Breast epithelium (tissue), 4 donors: ENCODE data around the gene ARHGEF12. TPM values are rescaled to one million over a fixed set of nuclear protein-coding genes. Genes with fewer than 3 reads are reported as not detected.

ENCODE experiments used
- DNase-seq, 2 donors: peaks; one replicate each; pipeline ENCODE4 v3.0.0-alpha.2; 2019; ENCODE audit warnings: low spot score in 2 of 2
- H3K27ac ChIP-seq, 2 donors: fragments of 200-600 bp; sonication (generic) in 1 of 2; one replicate each; pipeline ENCODE4 v1.5.1; 2016 to 2019; ENCODE audit warnings: mild to moderate bottlenecking in 1 of 2
- H3K27me3 ChIP-seq, 2 donors: fragments of 200-600 bp; sonication (generic) in 1 of 2; one replicate each; pipeline versions ENCODE4 v1.5.1 to v1.6.0; 2017 to 2019; ENCODE audit warnings: control low read depth in 1 of 2, mild to moderate bottlenecking in 1 of 2
- H3K36me3 ChIP-seq: fragments of 200-600 bp; one replicate; pipeline ENCODE4 v1.5.1; 2019
- H3K4me1 ChIP-seq, 2 donors: fragments of 200-600 bp; sonication (generic); one replicate each; pipeline ENCODE4 v1.5.1; 2016 to 2019; ENCODE audit warnings: control low read depth in 1 of 2
- H3K4me3 ChIP-seq, 3 donors: fragments of 200-600 bp; sonication (generic); 1 replicate in 2 of 3; 2 replicates in 1 of 3; pipeline ENCODE4 v1.5.1; 2016 to 2019; ENCODE audit warnings: mild to moderate bottlenecking in 3 of 3, moderate library complexity in 2 of 3
- H3K9me3 ChIP-seq, 2 donors: fragments of 200-600 bp; sonication (generic) in 1 of 2; one replicate each; pipeline ENCODE4 v1.5.1; 2016 to 2019; ENCODE audit warnings: control low read depth in 1 of 2
- POLR2A ChIP-seq: fragments of 450-650 bp; IDR thresholded peaks from one replicate; pipeline ENCODE4 v1.6.1; 2016; ENCODE audit warnings: antibody characterized with exemption, mild to moderate bottlenecking, moderate library complexity
- POLR2AphosphoS5 ChIP-seq, 3 donors: sonication (generic); formaldehyde crosslinking; IDR thresholded peaks; one replicate each; pipeline ENCODE4 v1.6.1; 2017; ENCODE audit warnings: antibody characterized with exemption in 3 of 3
- intact Hi-C: fragments of 100-400 bp; cut with DNase I; formaldehyde crosslinking; loops from one replicate; pipeline ENCODE4 v1.15.1; 2023; ENCODE audit warnings: low total_unique reads
- total RNA-seq, 3 donors: library from RNA; depleted of rRNA; stranded (reverse); fragments of >200 nt; gene quantifications; one replicate each; pipeline ENCODE4 v1.1.0, GENCODE V29; 2016
- TF ChIP-seq, protein P1 (sequence below), 3 donors: fragments of 450-650 bp; IDR thresholded peaks; one replicate each; pipeline ENCODE4 v1.5.1; 2016 to 2017; ENCODE audit warnings: antibody characterized with exemption in 3 of 3, mild to moderate bottlenecking in 3 of 3, moderate library complexity in 3 of 3

The ARHGEF12 gene
- total RNA-seq, 3 donors from 2014 or later: 83.4 to 192 (median 145) TPM

DNA sequence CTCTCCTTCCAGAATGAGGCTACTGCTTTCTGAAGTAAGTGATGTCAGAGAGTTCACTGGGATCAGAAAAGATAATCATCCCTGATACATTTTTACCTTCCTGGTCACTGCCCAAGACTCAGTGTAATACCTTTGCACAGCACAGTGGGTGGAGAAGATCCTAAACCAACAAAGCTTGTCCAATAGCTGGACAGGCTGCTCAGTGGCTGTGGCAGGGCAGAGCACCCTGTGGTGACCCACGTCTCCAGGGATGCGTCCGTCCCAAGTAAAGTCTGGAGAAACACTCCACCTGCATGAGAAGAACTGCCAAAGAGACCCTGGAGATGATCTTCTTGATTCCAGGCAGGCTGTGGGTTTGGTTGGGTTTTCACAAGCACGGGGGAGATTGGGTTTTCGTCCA is 42.1 kb upstream of the ARHGEF12 start:
- Histone ChIP-seq H3K4me3 (no peak overlapping the region), H3K4me1 (no peaks in the 10 kb centered on the region), H3K27ac (no peak overlapping the region), H3K27me3 (no peaks in the 10 kb centered on the region), H3K9me3 (no peaks in the 10 kb centered on the region), H3K36me3 (no peaks in the 10 kb centered on the region)
- DNase-seq: no peak
- no peak for TF ChIP-seq POLR2AphosphoS5 (IDR thresholded peaks at IDR 0.05)
- TF ChIP-seq, protein P1, sequence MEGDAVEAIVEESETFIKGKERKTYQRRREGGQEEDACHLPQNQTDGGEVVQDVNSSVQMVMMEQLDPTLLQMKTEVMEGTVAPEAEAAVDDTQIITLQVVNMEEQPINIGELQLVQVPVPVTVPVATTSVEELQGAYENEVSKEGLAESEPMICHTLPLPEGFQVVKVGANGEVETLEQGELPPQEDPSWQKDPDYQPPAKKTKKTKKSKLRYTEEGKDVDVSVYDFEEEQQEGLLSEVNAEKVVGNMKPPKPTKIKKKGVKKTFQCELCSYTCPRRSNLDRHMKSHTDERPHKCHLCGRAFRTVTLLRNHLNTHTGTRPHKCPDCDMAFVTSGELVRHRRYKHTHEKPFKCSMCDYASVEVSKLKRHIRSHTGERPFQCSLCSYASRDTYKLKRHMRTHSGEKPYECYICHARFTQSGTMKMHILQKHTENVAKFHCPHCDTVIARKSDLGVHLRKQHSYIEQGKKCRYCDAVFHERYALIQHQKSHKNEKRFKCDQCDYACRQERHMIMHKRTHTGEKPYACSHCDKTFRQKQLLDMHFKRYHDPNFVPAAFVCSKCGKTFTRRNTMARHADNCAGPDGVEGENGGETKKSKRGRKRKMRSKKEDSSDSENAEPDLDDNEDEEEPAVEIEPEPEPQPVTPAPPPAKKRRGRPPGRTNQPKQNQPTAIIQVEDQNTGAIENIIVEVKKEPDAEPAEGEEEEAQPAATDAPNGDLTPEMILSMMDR (IDR thresholded peaks at IDR 0.05): no peak
- TF ChIP-seq POLR2A: no peak
- intact Hi-C loops: no loop called here

DNA sequence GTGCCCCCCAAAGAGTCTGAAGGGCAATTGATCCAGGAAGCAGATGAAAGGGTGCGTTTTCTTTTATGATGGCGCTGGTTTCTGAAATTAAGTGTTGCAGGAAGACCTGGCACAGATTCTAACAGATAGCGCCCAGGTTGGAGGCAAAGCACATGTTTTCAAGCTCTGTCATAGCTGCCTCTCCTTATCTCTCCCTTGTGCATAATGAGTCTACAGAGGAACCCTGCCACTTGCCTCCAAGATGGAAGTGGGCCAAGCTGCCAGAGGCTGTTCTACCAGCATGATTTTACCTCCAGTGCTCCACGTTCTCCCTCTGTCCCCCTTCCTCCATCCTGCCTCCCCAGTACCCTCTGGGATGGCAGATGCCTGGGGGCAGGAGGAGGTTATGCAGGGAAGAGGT is 41.1 kb upstream of the ARHGEF12 start:
- Histone ChIP-seq H3K36me3 (no peaks in the 10 kb centered on the region), H3K9me3 (no peaks in the 10 kb centered on the region), H3K4me1 (no peaks in the 10 kb centered on the region), H3K27me3 (no peaks in the 10 kb centered on the region), H3K27ac (no peak overlapping the region), H3K4me3 (no peak overlapping the region)
- no peak for DNase-seq
- TF ChIP-seq POLR2AphosphoS5 (IDR thresholded peaks at IDR 0.05): no peak
- TF ChIP-seq, protein P1 (IDR thresholded peaks at IDR 0.05): no peak
- TF ChIP-seq POLR2A: no peak
- intact Hi-C loops: no loop called here

DNA sequence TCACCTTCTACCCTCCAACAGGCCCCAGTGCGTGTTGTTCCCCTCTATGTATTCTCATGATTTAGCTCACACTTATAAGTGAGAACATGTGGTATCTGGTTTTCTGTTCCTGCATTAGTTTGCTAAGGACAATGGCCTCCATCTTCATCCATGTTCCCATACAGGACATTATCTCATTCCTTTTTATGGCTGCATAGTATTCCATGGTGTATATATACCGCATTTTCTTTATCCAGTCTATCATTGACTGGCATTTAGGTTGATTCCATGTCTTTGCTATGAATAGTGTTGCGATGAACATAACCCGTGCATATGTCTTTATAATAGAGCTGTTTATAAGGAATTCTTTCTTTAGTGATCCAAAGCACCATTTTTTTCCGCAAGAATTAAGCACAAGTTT is 39.7 kb upstream of the ARHGEF12 start:
- no peaks in the 10 kb centered on the region for H3K36me3 ChIP-seq
- H3K9me3 ChIP-seq: no peaks in the 10 kb centered on the region
- H3K27me3 ChIP-seq: no peaks in the 10 kb centered on the region
- intact Hi-C loops: loop anchor here (2.0 kb wide), 1 partner anchor 56 kb away; the partner anchor contains the start of gene POU2F3
- peaks cover 0 to 6% of the 10 kb centered on the region in 2 donors for H3K4me1 ChIP-seq
- DNase-seq: no peak
- TF ChIP-seq POLR2A (no peak), POLR2AphosphoS5 (IDR thresholded peaks at IDR 0.05) (no peak)
- TF ChIP-seq, protein P1 (IDR thresholded peaks at IDR 0.05): no peak
- H3K27ac ChIP-seq: no peak overlapping the region
- H3K4me3 ChIP-seq: no peak overlapping the region

DNA sequence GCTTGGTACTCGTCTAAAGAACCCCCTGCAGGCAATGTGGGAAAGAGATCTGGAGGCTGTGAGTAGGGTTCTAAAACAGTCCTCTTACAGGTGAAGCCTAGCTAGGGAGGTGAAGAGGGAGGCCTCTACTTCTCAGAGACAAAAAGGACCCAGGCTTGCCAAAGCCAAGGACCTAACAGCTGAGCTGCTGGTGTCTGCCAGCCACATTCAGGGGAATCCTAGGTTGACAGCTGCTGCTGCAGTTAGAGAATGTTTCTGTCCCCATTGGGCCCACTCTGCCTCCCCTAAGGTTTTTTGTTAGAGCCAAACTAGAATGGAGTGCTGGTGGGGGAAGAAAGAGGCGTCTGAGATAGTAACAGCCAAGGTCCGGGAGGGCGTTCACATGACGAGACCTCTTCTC is 37.8 kb upstream of the ARHGEF12 start:
- intact Hi-C loops: no loop called here

DNA sequence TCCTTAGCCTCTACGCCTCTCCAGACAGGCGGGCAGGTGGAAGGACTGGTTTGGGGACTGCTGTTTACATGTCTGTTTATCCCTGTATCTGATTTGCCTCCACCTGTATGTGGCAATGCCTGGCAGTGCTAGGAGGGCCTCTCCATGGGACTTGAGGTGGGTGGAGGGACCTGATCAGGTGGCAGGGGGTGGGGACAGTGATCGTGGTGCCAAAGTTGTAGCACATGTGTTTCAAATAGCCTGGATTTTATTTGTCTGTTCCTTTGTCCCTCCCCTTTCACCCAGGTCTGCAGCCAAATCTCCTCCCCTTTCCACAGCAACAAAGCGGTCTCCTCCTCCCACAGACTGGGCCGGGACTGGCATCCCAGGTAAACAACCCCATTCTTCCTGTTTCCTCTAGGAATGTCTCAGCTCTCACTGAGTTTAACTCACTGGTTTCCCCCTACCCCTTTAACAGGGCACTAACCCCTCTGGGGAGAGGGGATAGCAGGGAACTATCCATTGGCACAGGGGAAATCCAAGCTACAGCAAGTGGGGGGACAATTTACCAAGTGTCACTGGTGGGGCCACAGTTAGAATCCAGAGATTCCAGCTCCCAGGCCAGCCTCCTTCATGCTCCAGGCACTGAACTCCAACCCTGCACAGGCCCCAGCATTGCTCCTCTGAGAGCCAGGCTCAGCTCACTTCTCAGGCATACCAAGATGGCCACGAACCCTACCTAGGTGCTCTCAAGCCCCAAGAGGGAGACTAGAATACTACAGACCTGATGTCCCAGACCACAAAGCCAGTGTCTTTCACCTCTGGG is 34.0 kb upstream of the ARHGEF12 start:
- peak; percentile 90 to 92 for DNase-seq
- intact Hi-C loops: no loop called here
- Histone ChIP-seq H3K36me3 (no peaks in the 10 kb centered on the region), H3K27me3 (no peaks in the 10 kb centered on the region), H3K4me1 (peaks cover 0 to 17% of the 10 kb centered on the region in 2 donors), H3K4me3 (no peak overlapping the region), H3K27ac (peak overlapping the region; percentile 70 to 93), H3K9me3 (no peaks in the 10 kb centered on the region)
- TF ChIP-seq POLR2A: no peak
- peak in 1 of 3 donors; percentile 57 for TF ChIP-seq POLR2AphosphoS5 (IDR thresholded peaks at IDR 0.05)

More for the DNA sequence above, 37.8 kb upstream of the ARHGEF12 start:
- no peaks in the 10 kb centered on the region for H3K36me3 ChIP-seq
- H3K4me3 ChIP-seq: no peak overlapping the region
- H3K27ac ChIP-seq: no peak overlapping the region
- no peaks in the 10 kb centered on the region for H3K9me3 ChIP-seq
- H3K27me3 ChIP-seq: no peaks in the 10 kb centered on the region
- TF ChIP-seq POLR2AphosphoS5 (IDR thresholded peaks at IDR 0.05) (no peak), POLR2A (no peak)
- TF ChIP-seq, protein P1 (IDR thresholded peaks at IDR 0.05): no peak
- peaks cover 0 to 17% of the 10 kb centered on the region in 2 donors for H3K4me1 ChIP-seq
- DNase-seq: no peak
